Keratinocyte (primary cell): Measurements from ENCODE around the gene MLN. TPM values are rescaled to one million over a fixed set of nuclear protein-coding genes. Genes with fewer than 3 reads are reported as not detected.

Experiments
- DNase-seq: peaks from one replicate; pipeline ENCODE4 v3.0.0-alpha.2; 2011; ENCODE audit warnings: low read depth, missing footprints, low spot score
- FAIRE-seq: peaks from 2 replicates; lab custom pipeline; 2011; peaks lifted over from hg19 to GRCh38; lab: Jason Lieb, UNC
- H2AFZ ChIP-seq: 2 replicates; pipeline ENCODE4 v1.6.0; 2012; ENCODE audit warnings: low read length, control low read depth, inconsistent platforms; ENCODE audit not compliant: control insufficient read depth
- H3K27ac ChIP-seq: 2 replicates; pipeline ENCODE4 v1.5.1; 2011; ENCODE audit warnings: low read length; ENCODE audit not compliant: control insufficient read depth, insufficient read depth
- H3K27me3 ChIP-seq: 3 replicates; pipeline ENCODE4 v1.6.0; 2011; ENCODE audit warnings: low read length; ENCODE audit not compliant: control insufficient read depth, insufficient read depth; ENCODE audit errors: extremely low read depth
- H3K36me3 ChIP-seq, 2 experiments: 2 replicates in 1 of 2; 3 replicates in 1 of 2; pipeline ENCODE4 v1.5.1; 2011; ENCODE audit warnings: low read length in 2 of 2, mild to moderate bottlenecking in 1 of 2; ENCODE audit not compliant: control insufficient read depth in 2 of 2, insufficient read depth in 2 of 2; ENCODE audit errors: extremely low read depth in 1 of 2
- H3K4me1 ChIP-seq: 3 replicates; pipeline ENCODE4 v1.5.1; 2011; ENCODE audit warnings: low read length; ENCODE audit not compliant: control insufficient read depth, insufficient read depth; ENCODE audit errors: extremely low read depth
- H3K4me2 ChIP-seq: 3 replicates; pipeline ENCODE4 v1.6.0; 2011; ENCODE audit warnings: low read depth, low read length; ENCODE audit not compliant: control insufficient read depth, insufficient read depth; ENCODE audit errors: extremely low read depth
- H3K4me3 ChIP-seq, 3 experiments: fragments of 200-600 bp in 1 of 3; sonication (generic) in 1 of 3; 2 replicates in 2 of 3; 3 replicates in 1 of 3; pipeline ENCODE4 v1.5.1; 2011 to 2016; ENCODE audit warnings: low read length in 3 of 3, mild to moderate bottlenecking in 3 of 3, control low read depth in 2 of 3, inconsistent platforms in 1 of 3, low read depth in 1 of 3, mixed read lengths in 1 of 3, mixed run types in 1 of 3, moderate library complexity in 1 of 3; ENCODE audit not compliant: control insufficient read depth in 2 of 3, insufficient read depth in 2 of 3; ENCODE audit errors: extremely low read depth in 1 of 3
- H3K79me2 ChIP-seq: 2 replicates; pipeline ENCODE4 v1.6.0; 2012; ENCODE audit warnings: low read length; ENCODE audit not compliant: control insufficient read depth, insufficient read depth
- H3K9ac ChIP-seq: 3 replicates; pipeline ENCODE4 v1.6.0; 2011; ENCODE audit warnings: low read length; ENCODE audit not compliant: control insufficient read depth, insufficient read depth; ENCODE audit errors: extremely low read depth
- H3K9me1 ChIP-seq: 3 replicates; pipeline ENCODE4 v1.6.0; 2011; ENCODE audit warnings: low read length; ENCODE audit not compliant: control insufficient read depth, insufficient read depth; ENCODE audit errors: extremely low read depth
- H3K9me3 ChIP-seq: 2 replicates; pipeline ENCODE4 v1.5.1; 2012; ENCODE audit warnings: low read depth, low read length; ENCODE audit not compliant: control insufficient read depth
- H4K20me1 ChIP-seq: 3 replicates; pipeline ENCODE4 v1.6.0; 2011; ENCODE audit warnings: low read length; ENCODE audit not compliant: control insufficient read depth, insufficient read depth; ENCODE audit errors: extremely low read depth
- CTCF ChIP-seq, 3 experiments: IDR thresholded peaks in 1 of 3; conservative IDR thresholded peaks in 1 of 3; optimal IDR thresholded peaks in 1 of 3; 2 replicates in 2 of 3; 3 replicates in 1 of 3; pipeline versions ENCODE3 to v1.5.1; 2011; ENCODE audit warnings: low read length in 3 of 3, mild to moderate bottlenecking in 3 of 3, moderate library complexity in 2 of 3, control low read depth in 1 of 3, inconsistent platforms in 1 of 3; ENCODE audit not compliant: insufficient read depth in 2 of 3; ENCODE audit errors: extremely low read depth in 1 of 3
- EZH2 ChIP-seq: IDR thresholded peaks from one replicate; pipeline ENCODE4 v1.6.1; 2012; ENCODE audit warnings: inconsistent platforms, mild to moderate bottlenecking, low read length, moderate library complexity
- dilution Hi-C: fragments of 300-500 bp; cut with MboI; formaldehyde crosslinking; loops from one replicate; pipeline ENCODE4 v1.7.0; 2020; ENCODE audit warnings: low sequenced_read_pairs; ENCODE audit not compliant: extremely low pct_ligation_motif_present
- polyA plus RNA-seq, 5 experiments: library from polyadenylated mRNA; depleted of rRNA in 3 of 5; stranded (reverse) in 3 of 5; stranded (forward) in 1 of 5; unstranded in 1 of 5; fragments of >200 nt; gene quantifications; 1 replicate in 1 of 5; 2 replicates in 3 of 5; 3 replicates in 1 of 5; pipeline versions ENCODE4 v1.2.1 to v1.2.3, GENCODE V29; 2011 to 2012; ENCODE audit warnings: missing spikeins in 2 of 5, low read depth in 1 of 5, low replicate concordance in 1 of 5

MLN gene
- polyA plus RNA-seq, 1 donor (not counting 4 experiments of a cell fraction or from before 2014, with no cell fraction given) = not detected

- no peak for FAIRE-seq
Measured at GRCh38 chr6:33779290-33779689, 24.5 kb downstream of the MLN start.

GRCh38 chr6:33778444-33779121, 25.2 kb downstream of the MLN start:
- H3K4me3 ChIP-seq = no peak overlapping the region
- H3K9me3 ChIP-seq = no peaks in the 10 kb centered on the region
- H2AFZ ChIP-seq = no peak overlapping the region
- no peak overlapping the region for H3K9ac ChIP-seq
- H4K20me1 ChIP-seq = no peaks in the 10 kb centered on the region
- DNase-seq (no peak), FAIRE-seq (no peak)
- no peaks in the 10 kb centered on the region for H3K27me3 ChIP-seq
- dilution Hi-C loops = no loop called here
- H3K27ac ChIP-seq = no peak overlapping the region
- no peak overlapping the region for H3K4me2 ChIP-seq
- H3K79me2 ChIP-seq = no peaks in the 10 kb centered on the region
- peaks cover 11% of the 10 kb centered on the region for H3K4me1 ChIP-seq
- peaks cover 1% of the 10 kb centered on the region for H3K9me1 ChIP-seq
- TF ChIP-seq EZH2 = no peak
- TF ChIP-seq CTCF (optimal IDR thresholded peaks at IDR 0.05 in 1 of 3, IDR thresholded peaks at IDR 0.05 in 1 of 3, conservative IDR thresholded peaks at IDR 0.05 in 1 of 3; ENCODE audit: extremely low read depth in 1 of 3, insufficient read depth in 2 of 3, low read length in 3 of 3) = no peak
- H3K36me3 ChIP-seq = peaks cover 51 to 69% of the 10 kb centered on the region in 2 experiments

More at GRCh38 chr6:33779290-33779689, 24.5 kb downstream of the MLN start:
- Histone ChIP-seq H3K36me3 (peaks cover 53 to 73% of the 10 kb centered on the region in 2 experiments), H3K9ac (no peak overlapping the region), H3K27me3 (no peaks in the 10 kb centered on the region), H3K27ac (no peak overlapping the region), H3K9me1 (no peaks in the 10 kb centered on the region), H3K79me2 (peaks cover 3% of the 10 kb centered on the region), H4K20me1 (no peaks in the 10 kb centered on the region), H3K9me3 (no peaks in the 10 kb centered on the region), H2AFZ (no peak overlapping the region), H3K4me3 (no peak overlapping the region), H3K4me2 (no peak overlapping the region), H3K4me1 (peaks cover 9% of the 10 kb centered on the region)
- DNase-seq = no peak
- dilution Hi-C loops = no loop called here
- no peak for TF ChIP-seq EZH2
- no peak for TF ChIP-seq CTCF (optimal IDR thresholded peaks at IDR 0.05 in 1 of 3, IDR thresholded peaks at IDR 0.05 in 1 of 3, conservative IDR thresholded peaks at IDR 0.05 in 1 of 3; ENCODE audit: extremely low read depth in 1 of 3, insufficient read depth in 2 of 3, low read length in 3 of 3)
